Neural cell (in vitro differentiated cells): ENCODE measurements around the gene ATF7.
"Not testable (repeated sequence)": the region's sequence is repeated elsewhere in the genome, so short reads cannot be mapped to it uniquely, and the experiment has no call there.

Source experiments
- EP300 ChIP-seq: fragments of 450-650 bp; conservative IDR thresholded peaks from 2 replicates; pipeline ENCODE4 v1.6.1; 2014; ENCODE audit warnings: antibody characterized with exemption, mild to moderate bottlenecking, moderate library complexity; ENCODE audit not compliant: poor library complexity, severe bottlenecking
- TF ChIP-seq, protein P1 (sequence below): IDR thresholded peaks from 2 replicates; pipeline ENCODE4 v1.6.1; 2012; ENCODE audit warnings: borderline replicate concordance
- TF ChIP-seq, protein P2 (sequence below): fragments of 450-650 bp; IDR thresholded peaks from 2 replicates; pipeline ENCODE4 v1.5.1; 2014; ENCODE audit warnings: antibody characterized with exemption, mild to moderate bottlenecking, moderate library complexity; ENCODE audit not compliant: poor library complexity, severe bottlenecking

DNA sequence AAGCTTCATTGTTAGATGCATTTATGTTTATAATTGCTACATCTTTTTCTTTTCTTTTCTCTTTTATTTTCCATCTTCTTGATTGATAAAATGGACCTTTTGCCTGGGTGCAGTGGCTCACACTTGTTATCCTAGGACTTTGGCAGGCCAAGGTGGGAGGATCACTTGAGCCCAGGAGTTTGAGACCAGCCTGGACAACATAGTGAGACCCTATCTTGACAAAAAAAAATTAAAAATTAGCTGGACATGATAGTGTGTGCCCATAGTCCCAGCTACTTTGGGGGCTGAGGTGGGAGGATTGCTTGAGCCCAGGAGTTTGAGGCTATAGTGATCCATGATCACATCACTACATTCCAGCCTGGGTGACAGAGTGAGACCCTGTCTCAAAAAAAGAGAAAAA is 9.5 kb upstream of the ATF7 start:
- TF ChIP-seq, protein P1, sequence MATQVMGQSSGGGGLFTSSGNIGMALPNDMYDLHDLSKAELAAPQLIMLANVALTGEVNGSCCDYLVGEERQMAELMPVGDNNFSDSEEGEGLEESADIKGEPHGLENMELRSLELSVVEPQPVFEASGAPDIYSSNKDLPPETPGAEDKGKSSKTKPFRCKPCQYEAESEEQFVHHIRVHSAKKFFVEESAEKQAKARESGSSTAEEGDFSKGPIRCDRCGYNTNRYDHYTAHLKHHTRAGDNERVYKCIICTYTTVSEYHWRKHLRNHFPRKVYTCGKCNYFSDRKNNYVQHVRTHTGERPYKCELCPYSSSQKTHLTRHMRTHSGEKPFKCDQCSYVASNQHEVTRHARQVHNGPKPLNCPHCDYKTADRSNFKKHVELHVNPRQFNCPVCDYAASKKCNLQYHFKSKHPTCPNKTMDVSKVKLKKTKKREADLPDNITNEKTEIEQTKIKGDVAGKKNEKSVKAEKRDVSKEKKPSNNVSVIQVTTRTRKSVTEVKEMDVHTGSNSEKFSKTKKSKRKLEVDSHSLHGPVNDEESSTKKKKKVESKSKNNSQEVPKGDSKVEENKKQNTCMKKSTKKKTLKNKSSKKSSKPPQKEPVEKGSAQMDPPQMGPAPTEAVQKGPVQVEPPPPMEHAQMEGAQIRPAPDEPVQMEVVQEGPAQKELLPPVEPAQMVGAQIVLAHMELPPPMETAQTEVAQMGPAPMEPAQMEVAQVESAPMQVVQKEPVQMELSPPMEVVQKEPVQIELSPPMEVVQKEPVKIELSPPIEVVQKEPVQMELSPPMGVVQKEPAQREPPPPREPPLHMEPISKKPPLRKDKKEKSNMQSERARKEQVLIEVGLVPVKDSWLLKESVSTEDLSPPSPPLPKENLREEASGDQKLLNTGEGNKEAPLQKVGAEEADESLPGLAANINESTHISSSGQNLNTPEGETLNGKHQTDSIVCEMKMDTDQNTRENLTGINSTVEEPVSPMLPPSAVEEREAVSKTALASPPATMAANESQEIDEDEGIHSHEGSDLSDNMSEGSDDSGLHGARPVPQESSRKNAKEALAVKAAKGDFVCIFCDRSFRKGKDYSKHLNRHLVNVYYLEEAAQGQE: not testable (repeated sequence)
- TF ChIP-seq, protein P2, sequence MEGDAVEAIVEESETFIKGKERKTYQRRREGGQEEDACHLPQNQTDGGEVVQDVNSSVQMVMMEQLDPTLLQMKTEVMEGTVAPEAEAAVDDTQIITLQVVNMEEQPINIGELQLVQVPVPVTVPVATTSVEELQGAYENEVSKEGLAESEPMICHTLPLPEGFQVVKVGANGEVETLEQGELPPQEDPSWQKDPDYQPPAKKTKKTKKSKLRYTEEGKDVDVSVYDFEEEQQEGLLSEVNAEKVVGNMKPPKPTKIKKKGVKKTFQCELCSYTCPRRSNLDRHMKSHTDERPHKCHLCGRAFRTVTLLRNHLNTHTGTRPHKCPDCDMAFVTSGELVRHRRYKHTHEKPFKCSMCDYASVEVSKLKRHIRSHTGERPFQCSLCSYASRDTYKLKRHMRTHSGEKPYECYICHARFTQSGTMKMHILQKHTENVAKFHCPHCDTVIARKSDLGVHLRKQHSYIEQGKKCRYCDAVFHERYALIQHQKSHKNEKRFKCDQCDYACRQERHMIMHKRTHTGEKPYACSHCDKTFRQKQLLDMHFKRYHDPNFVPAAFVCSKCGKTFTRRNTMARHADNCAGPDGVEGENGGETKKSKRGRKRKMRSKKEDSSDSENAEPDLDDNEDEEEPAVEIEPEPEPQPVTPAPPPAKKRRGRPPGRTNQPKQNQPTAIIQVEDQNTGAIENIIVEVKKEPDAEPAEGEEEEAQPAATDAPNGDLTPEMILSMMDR: not testable (repeated sequence)
- not testable (repeated sequence) for TF ChIP-seq EP300
